Nephron (organoid): ENCODE results near the gene NMNAT2.

Experiments
- H3K27ac Mint-ChIP-seq, 3 experiments: 2 replicates each; pipeline ENCODE4 v1.8.0; 2020; ENCODE audit warnings: mixed read lengths in 3 of 3, mild to moderate bottlenecking in 2 of 3, moderate library complexity in 1 of 3
- H3K27me3 Mint-ChIP-seq: 2 replicates; pipeline ENCODE4 v1.8.0; 2021; ENCODE audit warnings: low read depth, mild to moderate bottlenecking, moderate library complexity, mixed read lengths
- H3K36me3 Mint-ChIP-seq: 2 replicates; pipeline ENCODE4 v1.8.0; 2020; ENCODE audit warnings: low read depth, mixed read lengths
- H3K4me1 Mint-ChIP-seq: 2 replicates; pipeline ENCODE4 v1.8.0; 2020; ENCODE audit warnings: mixed read lengths
- H3K4me3 Mint-ChIP-seq, 3 experiments: 2 replicates each; pipeline ENCODE4 v1.8.0; 2020; ENCODE audit warnings: mild to moderate bottlenecking in 3 of 3, mixed read lengths in 3 of 3, moderate library complexity in 2 of 3
- H3K9me3 Mint-ChIP-seq: 2 replicates; pipeline ENCODE4 v1.8.0; 2020; ENCODE audit warnings: mixed read lengths
- CTCF ChIP-seq, 3 experiments: fragments of 200-600 bp; sonication (generic); IDR thresholded peaks; one replicate each; pipeline ENCODE4 v1.5.0; 2021; ENCODE audit warnings: antibody characterized with exemption in 3 of 3; ENCODE audit not compliant: unreplicated experiment in 3 of 3

NMNAT2 gene

DNA sequence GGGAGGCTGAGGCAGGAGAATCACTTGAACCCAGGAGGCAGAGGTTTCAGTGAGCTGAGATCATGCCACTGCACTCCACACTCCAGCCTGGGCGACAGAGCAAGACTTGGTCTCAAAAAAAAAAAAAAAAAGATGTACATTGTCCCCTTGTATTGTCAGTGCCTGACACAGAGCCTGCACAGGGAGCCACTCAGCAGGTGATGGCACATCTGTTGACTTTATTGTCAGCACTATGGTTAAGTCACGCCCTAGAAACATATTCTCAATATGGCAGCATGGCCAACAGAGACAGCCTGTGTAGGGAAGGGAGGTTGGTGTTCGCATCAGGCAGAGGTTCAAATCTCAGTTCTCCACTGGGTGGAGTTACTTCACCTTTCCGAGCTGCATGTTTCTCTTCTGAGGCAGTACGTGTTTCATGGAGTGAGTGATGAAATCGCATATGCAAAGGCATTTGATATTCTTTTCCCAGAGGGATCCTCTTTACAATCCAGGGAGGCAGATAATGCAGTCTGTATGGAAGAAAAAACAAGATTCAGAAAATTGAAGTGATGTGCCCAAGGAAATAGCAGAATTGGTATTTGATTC, 211.6 kb downstream of the NMNAT2 start:
- Mint-ChIP-seq H3K9me3 (no peaks in the 10 kb centered on the region), H3K4me1 (peaks cover 21% of the 10 kb centered on the region), H3K4me3 (no peak overlapping the region), H3K36me3 (no peaks in the 10 kb centered on the region), H3K27me3 (no peaks in the 10 kb centered on the region), H3K27ac (no peak overlapping the region)
- TF ChIP-seq CTCF (IDR thresholded peaks at IDR 0.05; ENCODE audit: unreplicated experiment in 3 of 3) = no peak

DNA sequence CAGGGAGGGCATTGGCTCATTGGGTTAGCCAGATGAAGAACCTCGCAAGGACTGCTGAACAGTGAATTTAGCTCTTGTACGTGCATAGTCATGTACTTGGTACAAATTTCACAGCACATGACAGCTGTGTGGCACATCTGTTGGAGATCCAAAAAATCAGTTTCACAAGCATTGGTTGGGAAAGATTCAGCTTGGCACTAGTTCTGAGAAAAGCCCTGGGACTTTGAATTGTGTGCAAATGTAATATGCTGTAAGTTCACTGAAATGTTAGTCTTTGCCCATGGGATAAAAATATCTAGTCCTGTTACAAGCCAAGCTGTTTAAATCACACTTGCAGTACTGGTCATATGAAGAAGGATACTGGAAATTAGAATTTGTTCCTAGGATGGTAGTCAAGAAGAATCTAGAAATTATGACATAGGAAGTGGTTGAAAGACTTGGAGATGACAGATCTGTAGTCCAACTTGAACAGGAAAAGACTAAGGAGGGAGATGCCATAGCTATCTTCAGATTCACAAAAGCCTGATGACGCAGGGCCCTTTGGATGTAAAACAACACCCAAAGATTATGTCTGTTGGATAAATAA, 212.9 kb downstream of the NMNAT2 start:
- Mint-ChIP-seq H3K27ac (peak overlapping the region in 2 of 3 experiments; percentile 25 to 43), H3K9me3 (no peaks in the 10 kb centered on the region), H3K4me1 (peaks cover 26% of the 10 kb centered on the region), H3K27me3 (no peaks in the 10 kb centered on the region), H3K4me3 (no peak overlapping the region), H3K36me3 (no peaks in the 10 kb centered on the region)
- TF ChIP-seq CTCF (IDR thresholded peaks at IDR 0.05; ENCODE audit: unreplicated experiment in 3 of 3) = no peak

- no peaks in the 10 kb centered on the region for H3K27me3 Mint-ChIP-seq
- TF ChIP-seq CTCF (IDR thresholded peaks at IDR 0.05; ENCODE audit: unreplicated experiment in 3 of 3) = no peak
- H3K4me3 Mint-ChIP-seq = no peak overlapping the region
- no peaks in the 10 kb centered on the region for H3K9me3 Mint-ChIP-seq
- peaks cover 27% of the 10 kb centered on the region for H3K4me1 Mint-ChIP-seq
- no peak overlapping the region for H3K27ac Mint-ChIP-seq
- H3K36me3 Mint-ChIP-seq = no peaks in the 10 kb centered on the region
These were observed 215.1 kb downstream of the NMNAT2 start for GRCh38 chr1:183203094-183203493.

DNA sequence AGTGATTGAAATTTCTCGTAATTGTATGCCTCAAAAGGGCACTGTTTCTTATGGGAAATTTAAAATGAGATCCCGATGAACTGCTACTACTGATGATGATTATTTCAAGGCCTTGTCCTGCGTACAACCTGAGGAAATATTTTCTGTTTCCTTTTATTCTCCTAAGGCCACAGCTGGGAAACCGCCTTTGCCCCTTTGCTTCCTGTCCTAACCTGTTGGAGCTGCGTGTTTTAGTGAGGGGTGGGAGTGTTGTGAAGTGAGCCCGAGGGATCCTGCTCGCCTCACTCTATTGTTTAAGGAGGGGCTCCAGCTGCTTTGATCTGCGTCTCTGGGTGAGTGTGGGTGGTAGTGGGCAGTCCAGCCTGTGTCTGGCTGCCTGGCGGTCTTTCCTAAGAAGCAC, 217.7 kb downstream of the NMNAT2 start:
- Mint-ChIP-seq H3K27me3 (no peaks in the 10 kb centered on the region), H3K27ac (peak overlapping the region in 1 of 3 experiments; percentile 9), H3K36me3 (no peaks in the 10 kb centered on the region), H3K4me1 (peaks cover 19% of the 10 kb centered on the region), H3K9me3 (no peaks in the 10 kb centered on the region), H3K4me3 (no peak overlapping the region)
- no peak for TF ChIP-seq CTCF (IDR thresholded peaks at IDR 0.05; ENCODE audit: unreplicated experiment in 3 of 3)

DNA sequence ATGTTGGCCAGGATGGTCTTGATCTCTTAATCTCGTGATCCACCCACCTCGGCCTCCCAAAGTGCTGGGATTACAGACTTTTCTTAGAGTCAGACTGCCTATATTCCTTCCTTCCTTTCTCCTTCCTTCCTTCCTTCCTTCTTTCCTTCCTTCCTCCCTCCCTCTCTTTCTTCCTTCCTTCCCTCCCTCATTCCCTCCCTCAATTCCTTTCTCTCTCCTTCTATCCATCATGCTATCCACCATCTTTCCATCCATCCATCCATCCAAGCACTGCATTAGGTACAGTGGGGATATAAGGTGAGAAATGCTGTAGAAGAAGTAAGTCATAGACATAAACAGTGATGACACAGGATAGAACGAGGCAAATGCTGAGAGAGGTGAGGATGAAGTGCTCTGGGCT, 218.9 kb downstream of the NMNAT2 start:
- no peaks in the 10 kb centered on the region for H3K36me3 Mint-ChIP-seq
- H3K9me3 Mint-ChIP-seq = no peaks in the 10 kb centered on the region
- peaks cover 23% of the 10 kb centered on the region for H3K4me1 Mint-ChIP-seq
- H3K4me3 Mint-ChIP-seq = no peak overlapping the region
- H3K27me3 Mint-ChIP-seq = peaks cover 3% of the 10 kb centered on the region
- TF ChIP-seq CTCF (IDR thresholded peaks at IDR 0.05; ENCODE audit: unreplicated experiment in 3 of 3) = no peak
- no peak overlapping the region for H3K27ac Mint-ChIP-seq

DNA sequence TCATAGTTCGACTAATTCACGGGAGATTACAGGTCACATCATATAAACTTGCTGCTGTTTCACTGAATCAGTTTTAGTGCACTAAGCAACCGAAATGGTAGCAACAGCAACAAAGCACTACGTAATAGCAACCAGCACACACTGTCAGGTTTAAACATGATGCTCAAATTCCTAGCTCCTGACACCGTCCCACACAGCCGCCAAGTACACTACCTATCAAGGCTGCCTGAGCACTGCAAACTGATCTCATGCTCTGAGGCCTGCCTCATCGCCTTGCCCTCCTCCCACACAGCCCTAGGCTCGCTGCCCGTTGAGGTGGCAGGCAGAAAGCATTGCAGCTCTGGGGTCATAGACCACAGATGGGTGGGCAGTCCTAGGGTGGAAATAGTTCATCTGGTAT, 219.7 kb downstream of the NMNAT2 start:
- no peaks in the 10 kb centered on the region for H3K9me3 Mint-ChIP-seq
- peaks cover 23% of the 10 kb centered on the region for H3K4me1 Mint-ChIP-seq
- TF ChIP-seq CTCF (IDR thresholded peaks at IDR 0.05; ENCODE audit: unreplicated experiment in 3 of 3) = no peak
- peaks cover 3% of the 10 kb centered on the region for H3K27me3 Mint-ChIP-seq
- H3K36me3 Mint-ChIP-seq = no peaks in the 10 kb centered on the region
- no peak overlapping the region for H3K27ac Mint-ChIP-seq
- H3K4me3 Mint-ChIP-seq = no peak overlapping the region
